ENCODE results near the gene SCN1B.

DNA sequence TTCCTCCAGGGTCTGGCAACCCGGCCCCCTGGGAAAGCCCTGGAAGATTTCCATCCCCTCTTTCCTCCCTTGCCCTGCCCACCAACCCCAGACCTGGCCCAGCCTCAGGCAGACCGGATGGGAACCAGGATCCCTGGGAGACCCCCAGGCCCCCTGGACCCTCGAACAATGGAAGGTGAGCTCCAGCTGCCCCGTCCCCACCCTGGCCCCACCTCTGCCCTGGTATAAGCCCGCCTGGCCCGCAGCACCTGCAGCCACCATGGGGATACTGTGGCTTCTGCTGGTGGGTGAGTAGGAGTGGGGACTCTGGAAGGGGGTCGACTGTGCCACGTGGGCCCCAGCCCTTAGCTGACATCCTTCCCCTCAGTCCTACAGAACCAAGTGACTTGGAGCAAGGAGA, 43.7 kb downstream of the SCN1B start:
- TF ChIP-seq, protein P1, sequence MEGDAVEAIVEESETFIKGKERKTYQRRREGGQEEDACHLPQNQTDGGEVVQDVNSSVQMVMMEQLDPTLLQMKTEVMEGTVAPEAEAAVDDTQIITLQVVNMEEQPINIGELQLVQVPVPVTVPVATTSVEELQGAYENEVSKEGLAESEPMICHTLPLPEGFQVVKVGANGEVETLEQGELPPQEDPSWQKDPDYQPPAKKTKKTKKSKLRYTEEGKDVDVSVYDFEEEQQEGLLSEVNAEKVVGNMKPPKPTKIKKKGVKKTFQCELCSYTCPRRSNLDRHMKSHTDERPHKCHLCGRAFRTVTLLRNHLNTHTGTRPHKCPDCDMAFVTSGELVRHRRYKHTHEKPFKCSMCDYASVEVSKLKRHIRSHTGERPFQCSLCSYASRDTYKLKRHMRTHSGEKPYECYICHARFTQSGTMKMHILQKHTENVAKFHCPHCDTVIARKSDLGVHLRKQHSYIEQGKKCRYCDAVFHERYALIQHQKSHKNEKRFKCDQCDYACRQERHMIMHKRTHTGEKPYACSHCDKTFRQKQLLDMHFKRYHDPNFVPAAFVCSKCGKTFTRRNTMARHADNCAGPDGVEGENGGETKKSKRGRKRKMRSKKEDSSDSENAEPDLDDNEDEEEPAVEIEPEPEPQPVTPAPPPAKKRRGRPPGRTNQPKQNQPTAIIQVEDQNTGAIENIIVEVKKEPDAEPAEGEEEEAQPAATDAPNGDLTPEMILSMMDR (CRISPR knock-in tag; IDR thresholded peaks at IDR 0.05): no peak
- TF ChIP-seq TBL1XR1 (IDR thresholded peaks at IDR 0.05; ENCODE audit: borderline replicate concordance, low read length, partially characterized antibody) (no peak), ZNF644 (CRISPR knock-in tag; IDR thresholded peaks at IDR 0.05; ENCODE audit: low read depth) (no peak), ZBTB7A (CRISPR knock-in tag; IDR thresholded peaks at IDR 0.05) (no peak)
- TF ChIP-seq, protein P2, sequence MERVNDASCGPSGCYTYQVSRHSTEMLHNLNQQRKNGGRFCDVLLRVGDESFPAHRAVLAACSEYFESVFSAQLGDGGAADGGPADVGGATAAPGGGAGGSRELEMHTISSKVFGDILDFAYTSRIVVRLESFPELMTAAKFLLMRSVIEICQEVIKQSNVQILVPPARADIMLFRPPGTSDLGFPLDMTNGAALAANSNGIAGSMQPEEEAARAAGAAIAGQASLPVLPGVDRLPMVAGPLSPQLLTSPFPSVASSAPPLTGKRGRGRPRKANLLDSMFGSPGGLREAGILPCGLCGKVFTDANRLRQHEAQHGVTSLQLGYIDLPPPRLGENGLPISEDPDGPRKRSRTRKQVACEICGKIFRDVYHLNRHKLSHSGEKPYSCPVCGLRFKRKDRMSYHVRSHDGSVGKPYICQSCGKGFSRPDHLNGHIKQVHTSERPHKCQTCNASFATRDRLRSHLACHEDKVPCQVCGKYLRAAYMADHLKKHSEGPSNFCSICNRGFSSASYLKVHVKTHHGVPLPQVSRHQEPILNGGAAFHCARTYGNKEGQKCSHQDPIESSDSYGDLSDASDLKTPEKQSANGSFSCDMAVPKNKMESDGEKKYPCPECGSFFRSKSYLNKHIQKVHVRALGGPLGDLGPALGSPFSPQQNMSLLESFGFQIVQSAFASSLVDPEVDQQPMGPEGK (CRISPR knock-in tag; IDR thresholded peaks at IDR 0.05): no peak
